Activated CD8-positive, alpha-beta memory T cell treated with anti-CD3 and anti-CD28 coated beads, Interleukin-2, amount 50 U/mL, for 24 hours (primary cell): ENCODE data around the gene DENND1B.
"Not testable (repeated sequence)": the region's sequence is repeated elsewhere in the genome, so short reads cannot be mapped to it uniquely, and the experiment has no call there.

ENCODE experiments used
- DNase-seq: peaks from one replicate; pipeline ENCODE4 v3.0.0-alpha.2; 2020; ENCODE audit errors: extremely low read depth

DENND1B gene

GRCh38 chr1:197553281-197553680 is 222.0 kb downstream of the DENND1B start:
- no peak for DNase-seq

DNA sequence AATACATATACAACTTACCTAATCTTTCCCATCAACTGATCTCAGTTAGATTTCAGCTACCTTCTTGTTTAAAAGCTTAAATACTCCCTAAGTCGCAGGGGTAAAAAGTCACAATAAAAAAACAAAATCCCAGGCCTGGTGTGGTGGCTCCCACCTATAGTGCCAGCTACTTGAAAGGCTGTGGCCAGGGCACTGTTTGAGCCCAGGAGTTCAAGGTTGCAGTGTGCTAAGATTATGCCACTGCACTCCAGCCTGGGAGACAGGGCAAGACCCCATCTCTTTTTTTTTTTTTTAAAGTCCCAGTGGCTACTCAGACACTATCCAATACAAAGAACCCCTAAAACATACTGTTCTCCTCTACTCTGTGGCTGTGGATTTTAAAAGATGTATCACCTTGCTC is 228.3 kb downstream of the DENND1B start:
- no peak for DNase-seq

- DNase-seq = no peak
Observed at GRCh38 chr1:197544553-197544952, 230.7 kb downstream of the DENND1B start.

DNA sequence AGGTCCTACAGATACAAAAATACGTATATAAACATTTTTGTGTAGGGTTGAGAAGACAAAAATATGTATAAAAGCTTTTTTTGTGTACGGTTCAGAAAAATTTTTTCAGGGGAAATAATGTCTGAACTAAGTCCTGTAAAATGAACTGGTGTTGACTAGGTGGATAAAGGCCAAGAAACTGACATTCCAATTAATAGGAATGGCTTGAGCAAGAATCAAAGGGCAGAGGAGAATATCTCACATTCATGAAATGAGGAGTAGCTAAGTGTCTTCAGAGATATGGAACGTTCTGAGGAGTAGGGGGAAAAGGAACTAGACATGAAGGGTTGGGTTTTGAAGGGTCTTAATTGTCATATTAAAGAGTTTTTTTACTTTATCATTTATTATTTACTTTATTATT is 231.2 kb downstream of the DENND1B start:
- DNase-seq = no peak

GRCh38 chr1:197541411-197541810 is 233.9 kb downstream of the DENND1B start:
- no peak for DNase-seq

- no peak for DNase-seq
Observed at GRCh38 chr1:197526736-197527371, 248.4 kb downstream of the DENND1B start.

DNA sequence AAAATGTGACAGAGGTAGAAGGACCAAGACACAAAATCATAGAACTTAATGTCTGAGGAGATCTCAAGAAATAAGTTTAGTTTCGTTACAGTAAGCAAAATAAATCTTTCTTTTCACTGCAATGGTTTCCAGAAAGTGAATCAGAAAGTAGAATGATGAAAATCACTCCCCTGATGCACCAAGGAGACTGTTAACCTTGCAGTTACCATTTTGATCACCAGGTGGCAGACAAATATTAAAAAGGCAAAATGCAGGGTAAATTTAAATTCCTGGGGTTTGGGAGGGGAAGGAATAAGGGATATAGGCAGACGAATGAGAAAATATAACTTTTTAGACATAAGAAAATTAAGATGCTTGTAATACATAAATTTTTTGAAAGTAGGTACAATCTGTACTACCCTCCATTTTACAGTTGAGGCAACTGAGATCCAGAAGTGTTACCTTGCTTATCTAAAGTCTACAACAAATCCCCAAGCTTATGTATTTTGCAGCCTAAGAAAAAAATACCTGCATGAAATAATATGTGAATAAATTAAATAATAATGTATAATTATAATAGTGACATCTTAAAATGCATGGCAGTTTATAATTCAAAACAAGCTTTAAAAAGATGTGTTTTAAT is 254.1 kb downstream of the DENND1B start:
- no peak for DNase-seq

GRCh38 chr1:197519741-197520334 is 255.4 kb downstream of the DENND1B start:
- no peak for DNase-seq

GRCh38 chr1:197515421-197515820 is 259.9 kb downstream of the DENND1B start:
- DNase-seq = no peak

- no peak for DNase-seq
Observed at GRCh38 chr1:197510691-197511378, 264.4 kb downstream of the DENND1B start.

- DNase-seq = no peak
Observed at GRCh38 chr1:197496722-197497121, 278.6 kb downstream of the DENND1B start.

GRCh38 chr1:197491505-197491904 is 283.8 kb downstream of the DENND1B start:
- not testable (repeated sequence) for DNase-seq

DNA sequence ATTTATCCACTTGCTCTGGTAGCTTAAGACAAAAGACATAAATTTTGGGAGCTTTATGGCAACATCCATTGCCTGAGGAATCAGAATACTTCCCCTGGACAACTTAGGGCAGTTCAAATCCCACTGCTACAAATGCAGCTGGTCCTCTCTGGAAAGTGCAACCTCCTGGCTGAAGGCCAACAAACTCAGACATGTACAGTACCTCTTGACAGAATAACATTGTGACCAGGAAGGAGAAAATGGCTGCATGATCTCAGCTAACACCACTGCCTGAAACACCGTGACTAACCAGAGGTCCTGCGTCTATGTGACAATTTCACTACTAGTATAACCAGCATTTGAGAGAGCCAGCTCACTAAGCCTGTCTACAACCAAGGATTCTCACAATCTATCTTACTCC is 288.3 kb downstream of the DENND1B start:
- DNase-seq = no peak

DNA sequence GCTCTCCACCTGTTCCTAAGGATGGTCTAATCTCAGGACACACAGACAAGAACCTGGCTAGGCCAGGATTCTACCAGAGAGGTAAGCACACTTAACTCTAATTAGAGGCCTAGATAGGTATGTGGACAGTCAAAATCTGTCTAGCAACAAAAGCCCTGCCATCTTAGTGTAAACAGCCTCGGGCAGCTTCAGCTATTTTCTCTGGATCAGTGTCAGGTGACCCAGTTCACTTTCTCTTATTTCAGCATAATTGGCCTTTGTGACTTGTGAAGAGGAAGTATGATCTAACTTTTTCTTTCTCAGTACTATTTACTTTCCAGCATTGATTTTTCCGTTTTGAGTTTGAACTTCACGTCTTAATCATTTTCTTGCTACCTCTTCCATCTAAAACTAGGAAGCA is 289.5 kb downstream of the DENND1B start:
- no peak for DNase-seq

DNA sequence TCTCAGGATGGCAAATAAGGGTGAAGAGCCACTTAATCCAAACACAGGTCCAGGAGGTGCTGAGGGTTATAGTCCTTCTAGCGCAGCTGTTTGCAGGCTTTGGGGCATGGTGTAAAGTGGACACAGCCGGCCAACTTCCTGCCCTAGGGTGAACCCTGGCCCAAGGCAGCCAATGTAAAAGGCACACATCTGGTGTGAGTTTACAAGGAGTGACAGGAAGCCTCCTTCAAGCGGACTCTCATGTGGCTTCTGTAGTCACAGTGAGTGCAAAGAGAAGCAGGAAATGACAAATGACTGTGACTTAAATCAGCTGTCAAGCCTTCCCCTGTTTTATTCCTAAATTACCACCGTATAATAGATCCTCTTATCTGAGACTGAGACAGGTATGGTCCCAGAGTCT is 294.2 kb downstream of the DENND1B start:
- no peak for DNase-seq

- no peak for DNase-seq
Observed at GRCh38 chr1:197480446-197480845, 294.8 kb downstream of the DENND1B start.

DNA sequence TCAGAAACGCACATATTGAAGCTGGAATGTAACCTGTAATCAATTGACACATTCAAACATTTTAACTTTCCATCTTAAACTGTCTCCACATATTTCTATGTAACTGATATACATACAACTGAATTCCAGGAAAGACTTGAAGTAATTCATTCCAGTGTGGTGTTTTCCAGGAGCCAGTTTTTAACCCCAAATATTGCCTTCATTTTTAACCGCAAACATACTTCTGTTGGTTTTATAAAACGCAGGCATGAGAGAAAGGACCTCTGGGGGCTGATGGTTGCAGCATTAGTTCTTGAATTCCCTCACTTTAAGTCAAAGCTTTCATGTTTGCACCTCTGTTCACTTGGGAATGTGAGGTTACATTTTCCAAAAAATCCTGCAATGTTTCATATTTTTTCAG is 303.1 kb downstream of the DENND1B start:
- no peak for DNase-seq

GRCh38 chr1:197471248-197471985 is 303.9 kb downstream of the DENND1B start:
- no peak for DNase-seq

DNA sequence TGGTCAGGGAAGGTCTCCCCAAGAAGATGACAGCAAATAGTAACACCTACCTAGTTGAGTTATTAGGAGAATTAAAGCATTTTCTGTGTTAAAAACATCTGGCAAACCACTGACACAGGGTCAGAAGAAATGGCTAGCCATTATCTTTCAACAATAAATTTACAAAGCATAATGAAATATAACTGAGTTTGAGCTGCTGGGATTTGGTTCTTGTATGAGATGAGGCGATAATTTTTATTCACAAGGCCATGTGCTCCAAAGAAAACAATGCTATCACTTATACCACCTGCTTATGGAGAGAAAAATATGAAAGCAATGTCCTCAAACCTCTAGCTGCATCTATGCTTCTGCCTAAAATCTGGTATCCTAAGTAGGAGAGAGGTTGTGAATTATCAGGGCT is 304.9 kb downstream of the DENND1B start:
- DNase-seq = no peak

GRCh38 chr1:197469620-197470210 is 305.6 kb downstream of the DENND1B start:
- no peak for DNase-seq

- no peak for DNase-seq
Observed at GRCh38 chr1:197468543-197469175, 306.6 kb downstream of the DENND1B start.
